Measurements from ENCODE around the gene RAB44. TPM values are rescaled to one million over a fixed set of nuclear protein-coding genes. Genes with fewer than 3 reads are reported as not detected.

RAB44 gene
- total RNA-seq, 1 experiment from 2014 or later, result not detected

- WGBS (ENCODE audit: extremely low coverage, insufficient read length, low lambda C conversion rate), result no CpG with 5 or more reads among the region's 8 CpGs
These were observed 84.0 kb downstream of the RAB44 start for GRCh38 chr6:36781669-36782068.

More at GRCh38 chr6:36781669-36782068, 84.0 kb downstream of the RAB44 start:
- H3K9me3 ChIP-seq (ENCODE audit: control insufficient read depth, low read depth, low read length), result no peaks in the 10 kb centered on the region
- no peak overlapping the region for H3T11ph ChIP-seq (ENCODE audit: low read length)
- Mint-ChIP-seq H3K4me3 (no peak overlapping the region), H3K36me3 (ENCODE audit: insufficient read depth in 1 of 3, low read depth in 3 of 3) (peaks cover 0 to under 1% (median 0%) of the 10 kb centered on the region in 3 experiments; a peak in 1 of 7 replicates), H3K4me1 (peaks cover 39 to 46% of the 10 kb centered on the region in 2 experiments), H3K9me3 (no peaks in the 10 kb centered on the region; a peak in 1 of 5 replicates), H3K27me3 (ENCODE audit: low read depth) (peaks cover 3% of the 10 kb centered on the region), H3K27ac (peak overlapping the region in 1 of 3 experiments; percentile 76; a peak in 2 of 7 replicates)
- no peak overlapping the region for H3K4me2 ChIP-seq (ENCODE audit: insufficient read depth, insufficient read length, low read length)
- no peak overlapping the region for H4K8ac ChIP-seq (replicated peaks; ENCODE audit: insufficient read length, low read depth, low read length)
- no peak overlapping the region for H3K4ac ChIP-seq (ENCODE audit: low read depth, low read length)
- no peak overlapping the region for H2BK20ac ChIP-seq (ENCODE audit: low read depth, low read length, poor library complexity, severe bottlenecking)
- no peak overlapping the region for H3K23ac ChIP-seq (ENCODE audit: insufficient read length, low read depth, low read length)
- TF ChIP-seq CTCF (conservative IDR thresholded peaks at IDR 0.05), result no peak
- no peak overlapping the region for H2AFZ ChIP-seq (ENCODE audit: low read length)
- no peak overlapping the region for H3K18ac ChIP-seq (ENCODE audit: insufficient read length, low read depth, low read length)
- H2BK120ac ChIP-seq (ENCODE audit: low read depth, low read length, poor library complexity, severe bottlenecking), result no peak overlapping the region
- no peak overlapping the region for H2BK15ac ChIP-seq (ENCODE audit: low read depth, low read length)
- H2AK5ac ChIP-seq (ENCODE audit: insufficient read length, low read length), result no peak overlapping the region
- H3K79me2 ChIP-seq (ENCODE audit: insufficient read depth, low read length), result no peaks in the 10 kb centered on the region
- H3K4me1 ChIP-seq (ENCODE audit: insufficient read depth, low read length), result no peaks in the 10 kb centered on the region; the same call in 1 of the 2 replicates
- H3K23me2 ChIP-seq (ENCODE audit: insufficient read length, low read depth, low read length, poor library complexity, severe bottlenecking), result no peaks in the 10 kb centered on the region
- no peaks in the 10 kb centered on the region for H3K27me3 ChIP-seq (ENCODE audit: insufficient read depth, low read length)
- no peak overlapping the region for H3K56ac ChIP-seq (ENCODE audit: insufficient read length, low read depth, low read length)
- H3K9ac ChIP-seq (ENCODE audit: extremely low read depth, insufficient read length, low read length), result no peak overlapping the region
- H2BK5ac ChIP-seq (ENCODE audit: insufficient read length, low read length), result no peak overlapping the region
- H3K79me1 ChIP-seq (ENCODE audit: insufficient read depth, low read depth, low read length, poor library complexity, severe bottlenecking), result no peaks in the 10 kb centered on the region
- no peak overlapping the region for H2BK12ac ChIP-seq (ENCODE audit: insufficient read length, low read depth, low read length)
- H4K91ac ChIP-seq (ENCODE audit: insufficient read length, low read depth, low read length), result no peak overlapping the region
- no peaks in the 10 kb centered on the region for H4K20me1 ChIP-seq (ENCODE audit: control insufficient read depth, insufficient read depth, insufficient read length)
- DNase-seq, result no peak
- no peak overlapping the region for H3K14ac ChIP-seq (ENCODE audit: insufficient read depth, low read length)
- no peak overlapping the region for H4K5ac ChIP-seq (ENCODE audit: insufficient read length, low read depth, low read length)
- no peak overlapping the region for H3K27ac ChIP-seq (ENCODE audit: insufficient read length, low read depth, low read length)

Other genes with a start within 250 kb of the RAB44 start
- 17.5 TPM in 2 replicates for gene STK38, start 150.3 kb upstream of the RAB44 start, total RNA-seq (2021)
- 954 and 960 TPM in 2 replicates for gene SRSF3, start 103.5 kb upstream of the RAB44 start, total RNA-seq (2021)
- 17.4 and 19.1 TPM in 2 replicates for gene CDKN1A, start 19.1 kb upstream of the RAB44 start, total RNA-seq (2021)
- gene CPNE5, start 141.6 kb downstream of the RAB44 start, total RNA-seq (2021), result 0.29 and 0.52 TPM in 2 replicates
- 87.8 and 88.3 TPM in 2 replicates for gene PPIL1, start 177.0 kb downstream of the RAB44 start, total RNA-seq (2021)
- 11.8 and 12.7 TPM in 2 replicates for gene C6orf89, start 188.1 kb downstream of the RAB44 start, total RNA-seq (2021)